H1 (cell line): ENCODE measurements around the gene RPS6KA5. TPM values are rescaled to one million over a fixed set of nuclear protein-coding genes. Genes with fewer than 3 reads are reported as not detected.

Source experiments
- BRCA1 ChIP-seq: IDR thresholded peaks from 2 replicates; pipeline ENCODE4 v1.6.1; 2012; ENCODE audit warnings: low read depth, low read length, improper control_type of control experiment
- CBX8 ChIP-seq: fragments of 300-800, 300-1000 bp; sonication (generic); IDR thresholded peaks from 2 replicates; pipeline ENCODE4 v1.7.1; 2016; ENCODE audit warnings: low read depth, low read length, borderline replicate concordance
- EZH2 ChIP-seq: fragments of 200-600 bp; sonication (generic); IDR thresholded peaks from 2 replicates; pipeline ENCODE4 v1.7.1; 2012; ENCODE audit warnings: low read depth, mild to moderate bottlenecking, moderate library complexity, low read length, inconsistent platforms; ENCODE audit not compliant: severe bottlenecking
- POU5F1 ChIP-seq: IDR thresholded peaks from 2 replicates; pipeline ENCODE4 v1.6.1; 2011; ENCODE audit warnings: low read depth, mild to moderate bottlenecking, low read length, moderate library complexity
- SIRT6 ChIP-seq: IDR thresholded peaks from one replicate; pipeline ENCODE4 v1.7.1; 2012; ENCODE audit warnings: low read length, inconsistent platforms
- TAF1 ChIP-seq: IDR thresholded peaks from 2 replicates; pipeline ENCODE4 v1.6.1; 2011; ENCODE audit warnings: mild to moderate bottlenecking, low read depth, low read length
- TBP ChIP-seq: IDR thresholded peaks from 2 replicates; pipeline ENCODE4 v1.6.1; 2011; ENCODE audit warnings: low read depth, low read length, improper control_type of control experiment
- TEAD4 ChIP-seq: IDR thresholded peaks from 2 replicates; pipeline ENCODE4 v1.6.1; 2012; ENCODE audit warnings: low read depth, low read length, inconsistent platforms, mixed read lengths
- polyA plus RNA-seq, 7 experiments: library from polyadenylated mRNA; depleted of rRNA in 3 of 7; stranded (reverse) in 5 of 7; unstranded in 2 of 7; fragments of >200 nt in 5 of 7; fragments of 200-250 nt in 2 of 7; gene quantifications; 1 replicate in 5 of 7; 2 replicates in 1 of 7; 4 replicates in 1 of 7; pipeline versions ENCODE4 v1.2.1 to v1.2.3, GENCODE V29; 2011 to 2013; ENCODE audit warnings: missing spikeins in 2 of 7, mixed read lengths in 2 of 7
- total RNA-seq: library from RNA; stranded (reverse); fragmentation: NEBNext Ultra II Directional; extraction: Animal tissue kit (Norgen Biotek cat#: 25700); gene quantifications from 2 replicates; pipeline ENCODE4 v1.2.1, GENCODE V29; 2021

RPS6KA5 gene
- total and polyA plus RNA-seq, 2 of the 8 experiments (the other 6 are each of a cell fraction or from before 2014, with no cell fraction given), result 0.85 to 3.1 TPM

DNA sequence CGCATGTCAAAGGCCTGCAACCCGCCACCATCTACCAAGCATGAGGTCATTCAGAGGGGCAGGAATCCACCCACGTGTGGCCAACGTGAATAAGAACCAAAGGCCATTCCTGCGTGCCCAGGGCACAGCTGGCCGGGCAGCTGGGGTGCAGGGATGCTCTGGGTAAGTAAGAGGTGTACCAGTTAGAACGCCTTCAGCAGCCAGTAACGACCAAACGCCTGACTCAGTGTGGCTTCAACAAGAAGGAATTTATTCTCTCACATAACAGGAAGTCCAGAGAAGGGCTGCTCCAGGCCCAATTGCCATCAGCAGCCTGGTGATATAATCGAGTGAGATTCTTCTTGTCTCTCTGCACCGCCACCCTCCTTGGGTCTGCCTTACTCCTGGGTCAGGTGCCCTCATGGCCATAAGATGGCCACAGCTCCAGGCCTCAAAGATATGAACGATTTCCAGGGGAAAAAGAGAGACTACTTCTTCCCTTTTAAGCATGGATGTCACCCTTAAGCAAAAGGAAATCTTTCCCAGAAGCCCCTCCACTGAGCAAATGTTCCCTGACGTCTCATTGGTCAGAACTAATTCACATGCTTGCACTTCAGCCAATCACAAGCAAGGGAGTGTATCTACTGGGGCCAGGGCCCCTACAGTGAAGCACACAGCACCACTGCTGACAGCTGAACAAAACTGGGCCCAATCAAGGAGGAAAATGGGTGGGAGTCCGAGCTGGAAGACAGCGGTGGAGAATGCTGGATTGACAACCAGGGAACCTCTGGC is 251.5 kb downstream of the RPS6KA5 start (continued):
- no peak for TF ChIP-seq TBP
- no peak for TF ChIP-seq POU5F1
- TF ChIP-seq TEAD4, result no peak
- TF ChIP-seq TAF1, result no peak
- TF ChIP-seq CBX8, result no peak
- no peak for TF ChIP-seq BRCA1
- TF ChIP-seq EZH2, result no peak
- TF ChIP-seq SIRT6, result no peak
